OCI-LY1 (cell line): ENCODE data around the gene AEN.

Experiments
- H2AFZ ChIP-seq: fragments of 200-600 bp; sonication (generic), shearing (Covaris generic); 2 replicates; pipeline ENCODE4 v1.6.0; 2014; ENCODE audit warnings: antibody characterized with exemption, mild to moderate bottlenecking, low read length
- H3F3A ChIP-seq: fragments of 200-600 bp; sonication (generic), shearing (Covaris generic); 2 replicates; pipeline ENCODE4 v1.6.0; 2014; ENCODE audit warnings: mild to moderate bottlenecking, antibody characterized with exemption, low read length, moderate library complexity; ENCODE audit not compliant: insufficient read depth
- H3K27ac ChIP-seq: fragments of 200-600 bp; sonication (generic); 2 replicates; pipeline ENCODE4 v1.5.1; 2014; ENCODE audit warnings: low read length, mixed run types, mild to moderate bottlenecking, low read depth; ENCODE audit not compliant: poor library complexity, severe bottlenecking
- H3K27me3 ChIP-seq: fragments of 200-600 bp; sonication (generic); 2 replicates; pipeline ENCODE4 v1.6.0; 2014; ENCODE audit warnings: antibody characterized with exemption, mild to moderate bottlenecking, low read length, moderate library complexity; ENCODE audit not compliant: insufficient read depth
- H3K36me3 ChIP-seq: fragments of 200-600 bp; sonication (generic); 2 replicates; pipeline ENCODE4 v1.6.1; 2014; ENCODE audit warnings: mild to moderate bottlenecking, antibody characterized with exemption, low read length, moderate library complexity, mixed read lengths; ENCODE audit not compliant: insufficient read depth
- H3K4me1 ChIP-seq: fragments of 200-600 bp; sonication (generic); 2 replicates; pipeline ENCODE4 v1.5.1; 2014; ENCODE audit warnings: mild to moderate bottlenecking, low read length, moderate library complexity; ENCODE audit not compliant: insufficient read depth, severe bottlenecking
- H3K4me2 ChIP-seq: fragments of 200-600 bp; sonication (generic), shearing (Covaris generic); 2 replicates; pipeline ENCODE4 v1.6.1; 2014; ENCODE audit warnings: low read length
- H3K4me3 ChIP-seq: fragments of 200-600 bp; sonication (generic); 2 replicates; pipeline ENCODE4 v1.5.1; 2014; ENCODE audit warnings: low read length, low read depth, mild to moderate bottlenecking, mixed read lengths; ENCODE audit not compliant: poor library complexity, severe bottlenecking
- H3K79me2 ChIP-seq: fragments of 200-600 bp; shearing (Covaris generic); 2 replicates; pipeline ENCODE4 v1.6.1; 2016; ENCODE audit warnings: mixed run types, low read length, mixed read lengths; ENCODE audit not compliant: insufficient read depth
- H3K9ac ChIP-seq: fragments of 200-600 bp; sonication (generic), shearing (Covaris generic); 2 replicates; pipeline ENCODE4 v1.6.1; 2014; ENCODE audit warnings: mild to moderate bottlenecking, low read length, mixed read lengths
- H3K9me2 ChIP-seq: fragments of 200-600 bp; sonication (generic), shearing (Covaris generic); 2 replicates; pipeline ENCODE4 v1.6.1; 2014; ENCODE audit warnings: low read depth, mild to moderate bottlenecking, low read length, mixed read lengths
- H3K9me3 ChIP-seq: fragments of 200-600 bp; shearing (Covaris generic); 2 replicates; pipeline ENCODE4 v1.6.1; 2014; ENCODE audit warnings: low read length, mixed read lengths
- H4K20me1 ChIP-seq: fragments of 200-600 bp; sonication (generic), shearing (Covaris generic); 2 replicates; pipeline ENCODE4 v1.6.0; 2016; ENCODE audit warnings: mild to moderate bottlenecking, low read length; ENCODE audit not compliant: insufficient read depth
- EZH2 ChIP-seq: fragments of 200-600 bp; sonication (generic), shearing (Covaris generic); IDR thresholded peaks from 2 replicates; pipeline ENCODE4 v1.8.0; 2017; ENCODE audit warnings: borderline replicate concordance, mixed run types, mild to moderate bottlenecking, antibody characterized with exemption, low read length, moderate library complexity, mixed read lengths
- TF ChIP-seq, protein P1 (sequence below): fragments of 200-600 bp; sonication (generic), shearing (Covaris generic); IDR thresholded peaks from 2 replicates; pipeline ENCODE4 v1.5.1; 2017; ENCODE audit warnings: mild to moderate bottlenecking, antibody characterized with exemption, low read length, moderate library complexity, mixed read lengths

AEN gene

GRCh38 chr15:88678755-88679154, 57.6 kb downstream of the AEN start:
- Histone ChIP-seq H4K20me1 (no peaks in the 10 kb centered on the region), H3K4me1 (no peaks in the 10 kb centered on the region), H3K9me3 (no peaks in the 10 kb centered on the region), H3K4me2 (no peak overlapping the region), H3K36me3 (no peaks in the 10 kb centered on the region), H3K4me3 (no peak overlapping the region), H3K27me3 (no peaks in the 10 kb centered on the region), H3K79me2 (no peaks in the 10 kb centered on the region), H2AFZ (no peak overlapping the region), H3F3A (no peaks in the 10 kb centered on the region), H3K9me2 (no peaks in the 10 kb centered on the region), H3K27ac (no peak overlapping the region), H3K9ac (no peak overlapping the region)
- no peak for TF ChIP-seq EZH2
- TF ChIP-seq, protein P1, sequence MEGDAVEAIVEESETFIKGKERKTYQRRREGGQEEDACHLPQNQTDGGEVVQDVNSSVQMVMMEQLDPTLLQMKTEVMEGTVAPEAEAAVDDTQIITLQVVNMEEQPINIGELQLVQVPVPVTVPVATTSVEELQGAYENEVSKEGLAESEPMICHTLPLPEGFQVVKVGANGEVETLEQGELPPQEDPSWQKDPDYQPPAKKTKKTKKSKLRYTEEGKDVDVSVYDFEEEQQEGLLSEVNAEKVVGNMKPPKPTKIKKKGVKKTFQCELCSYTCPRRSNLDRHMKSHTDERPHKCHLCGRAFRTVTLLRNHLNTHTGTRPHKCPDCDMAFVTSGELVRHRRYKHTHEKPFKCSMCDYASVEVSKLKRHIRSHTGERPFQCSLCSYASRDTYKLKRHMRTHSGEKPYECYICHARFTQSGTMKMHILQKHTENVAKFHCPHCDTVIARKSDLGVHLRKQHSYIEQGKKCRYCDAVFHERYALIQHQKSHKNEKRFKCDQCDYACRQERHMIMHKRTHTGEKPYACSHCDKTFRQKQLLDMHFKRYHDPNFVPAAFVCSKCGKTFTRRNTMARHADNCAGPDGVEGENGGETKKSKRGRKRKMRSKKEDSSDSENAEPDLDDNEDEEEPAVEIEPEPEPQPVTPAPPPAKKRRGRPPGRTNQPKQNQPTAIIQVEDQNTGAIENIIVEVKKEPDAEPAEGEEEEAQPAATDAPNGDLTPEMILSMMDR, result no peak

DNA sequence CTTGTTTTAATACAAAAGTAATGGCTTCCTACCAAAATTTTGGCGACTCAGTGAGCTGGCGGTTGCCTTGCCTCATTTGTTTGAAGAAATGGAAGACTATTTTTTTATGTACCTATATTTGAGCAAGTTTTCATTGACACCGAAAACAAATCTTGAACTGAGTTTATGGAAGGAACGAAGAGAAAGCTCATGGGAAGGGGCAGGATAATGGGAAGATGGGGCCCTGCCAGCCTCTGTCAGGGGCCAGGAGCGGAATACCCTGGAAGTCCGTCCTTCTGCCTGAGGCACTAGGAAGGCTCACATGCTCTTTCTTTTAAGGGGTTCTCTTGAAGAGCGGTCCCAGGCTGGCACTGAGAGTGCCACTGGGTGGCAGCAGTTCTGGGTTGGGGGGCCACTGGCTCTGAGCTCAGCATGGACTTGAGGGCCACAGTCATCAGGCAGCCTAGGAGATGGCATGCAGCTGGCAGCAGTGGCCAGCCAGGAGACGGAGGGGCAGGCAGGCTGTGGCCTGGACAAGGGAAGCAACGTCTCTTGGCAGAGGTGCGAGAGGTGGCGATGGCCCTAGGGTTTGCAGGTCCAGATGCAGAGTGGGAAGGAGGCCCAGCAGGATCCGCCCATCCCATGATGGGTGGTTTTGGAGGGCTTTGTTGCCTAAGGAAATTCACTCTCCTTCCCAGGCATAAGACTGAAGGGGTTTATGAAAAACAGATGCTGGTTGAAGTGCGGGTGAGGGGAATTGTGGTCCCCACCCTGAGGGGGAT, 59.3 kb downstream of the AEN start:
- Histone ChIP-seq H2AFZ (no peak overlapping the region), H3K4me2 (no peak overlapping the region), H3K79me2 (no peaks in the 10 kb centered on the region), H3K4me3 (no peak overlapping the region), H3K36me3 (no peaks in the 10 kb centered on the region), H3K27ac (no peak overlapping the region), H3K27me3 (no peaks in the 10 kb centered on the region), H3K9me2 (no peaks in the 10 kb centered on the region), H3K9me3 (no peaks in the 10 kb centered on the region), H4K20me1 (no peaks in the 10 kb centered on the region), H3K4me1 (no peaks in the 10 kb centered on the region), H3F3A (no peaks in the 10 kb centered on the region), H3K9ac (no peak overlapping the region)
- TF ChIP-seq, protein P1, result no peak
- TF ChIP-seq EZH2, result no peak

DNA sequence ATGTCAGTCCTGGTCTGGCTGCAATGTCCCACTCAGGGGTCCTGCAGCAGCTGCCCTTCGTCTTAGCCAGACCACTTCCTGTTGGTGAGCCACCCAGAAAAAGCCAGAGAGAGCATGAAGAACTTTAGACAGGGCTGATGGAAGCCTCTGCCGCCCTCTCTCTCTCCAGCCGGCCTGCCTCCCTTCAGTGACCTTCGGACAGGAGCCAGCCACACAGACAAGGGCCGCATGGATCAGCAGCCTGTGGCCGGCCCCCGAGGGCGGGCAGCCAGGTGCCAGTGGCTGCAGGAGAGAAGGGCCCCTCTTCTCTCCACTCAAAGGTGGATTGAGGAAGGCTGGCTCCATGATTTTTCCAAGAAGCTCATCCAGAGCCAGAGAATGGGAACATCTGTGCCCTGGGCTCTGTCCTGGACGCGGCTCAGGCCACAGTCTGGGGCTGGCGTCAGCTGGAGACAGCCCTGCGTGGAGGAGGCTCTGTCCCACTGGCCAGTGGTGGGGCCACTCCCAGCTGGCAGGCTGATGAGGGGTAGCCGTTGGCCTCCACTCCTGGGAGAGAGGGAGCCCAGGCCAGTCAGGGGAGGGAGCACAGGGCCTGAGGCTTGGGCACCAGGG, 60.6 kb downstream of the AEN start:
- no peaks in the 10 kb centered on the region for H3F3A ChIP-seq
- H3K4me1 ChIP-seq, result no peaks in the 10 kb centered on the region
- H4K20me1 ChIP-seq, result no peaks in the 10 kb centered on the region
- no peak overlapping the region for H3K4me2 ChIP-seq
- H3K36me3 ChIP-seq, result no peaks in the 10 kb centered on the region
- H3K9me3 ChIP-seq, result no peaks in the 10 kb centered on the region
- H3K9me2 ChIP-seq, result no peaks in the 10 kb centered on the region
- no peaks in the 10 kb centered on the region for H3K27me3 ChIP-seq
- no peak overlapping the region for H3K9ac ChIP-seq
- H3K27ac ChIP-seq, result no peak overlapping the region
- no peak overlapping the region for H2AFZ ChIP-seq
- TF ChIP-seq EZH2, result no peak
- TF ChIP-seq, protein P1, result no peak
- H3K79me2 ChIP-seq, result no peaks in the 10 kb centered on the region
- no peak overlapping the region for H3K4me3 ChIP-seq
